Right lung (tissue), 5 donors: ENCODE results near the gene CCDC83. TPM values are rescaled to one million over a fixed set of nuclear protein-coding genes. Genes with fewer than 3 reads are reported as not detected.
"Not testable (repeated sequence)": the region's sequence is repeated elsewhere in the genome, so short reads cannot be mapped to it uniquely, and the experiment has no call there.

Experiments
- DNase-seq, 2 donors: peaks; one replicate each; pipeline ENCODE4 v3.0.0-alpha.2; 2013
- polyA plus RNA-seq, 5 donors: library from polyadenylated mRNA; unstranded; fragments of 120-200 nt; gene quantifications; one replicate each; pipeline versions ENCODE4 v1.2.1 to v1.2.3, GENCODE V29; 2013; ENCODE audit warnings: inconsistent platforms in 1 of 5, low replicate concordance in 1 of 5; ENCODE audit not compliant: insufficient read length in 5 of 5, insufficient read depth in 1 of 5

Gene CCDC83
- polyA plus RNA-seq, 5 donors, result 0.09 TPM; not detected in 4

- DNase-seq, result no peak
Measured at GRCh38 chr11:85835263-85835662, 19.9 kb upstream of the CCDC83 start.

DNA sequence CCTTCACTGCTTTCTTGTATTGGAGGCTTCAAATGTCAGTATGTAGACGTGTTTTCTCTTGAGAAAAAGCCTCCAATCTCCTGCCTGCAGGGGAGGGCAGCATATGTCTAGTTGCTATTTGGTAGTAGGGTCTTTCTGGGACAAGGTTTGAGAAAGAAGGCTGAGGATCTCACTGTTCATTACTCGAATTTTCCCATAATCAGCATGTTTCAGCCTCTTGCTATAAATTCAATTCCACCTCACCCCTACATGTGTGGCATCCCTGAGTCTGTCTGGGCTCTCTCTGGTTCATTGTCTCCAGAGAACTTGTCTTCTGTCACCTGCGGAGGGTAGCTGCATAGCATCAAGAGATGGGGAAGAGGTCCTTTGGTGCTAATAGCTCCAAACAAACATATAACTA lies 19.5 kb upstream of the CCDC83 start:
- DNase-seq, result no peak

GRCh38 chr11:85840932-85841331 lies 14.3 kb upstream of the CCDC83 start:
- not testable (repeated sequence) for DNase-seq

DNA sequence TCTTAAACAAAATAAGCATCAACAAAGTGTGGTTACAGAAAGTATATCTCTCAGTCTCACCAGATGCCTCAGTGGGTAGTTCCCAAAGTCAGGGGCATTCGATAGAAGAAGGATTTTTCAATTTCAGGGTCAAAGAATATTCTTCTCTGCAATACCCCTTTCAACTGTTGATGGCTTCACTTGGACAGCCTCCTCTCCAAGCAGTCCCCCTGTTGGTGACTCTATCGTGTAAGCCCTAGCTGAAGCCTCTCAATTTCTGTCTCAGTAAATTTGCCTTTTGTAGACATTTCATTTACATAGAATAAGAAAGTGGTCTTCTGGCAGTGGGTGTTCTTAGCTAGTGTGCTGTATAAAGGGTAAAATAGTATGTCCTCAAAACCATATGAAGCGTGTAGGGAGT lies 11.3 kb upstream of the CCDC83 start:
- DNase-seq, result no peak

DNA sequence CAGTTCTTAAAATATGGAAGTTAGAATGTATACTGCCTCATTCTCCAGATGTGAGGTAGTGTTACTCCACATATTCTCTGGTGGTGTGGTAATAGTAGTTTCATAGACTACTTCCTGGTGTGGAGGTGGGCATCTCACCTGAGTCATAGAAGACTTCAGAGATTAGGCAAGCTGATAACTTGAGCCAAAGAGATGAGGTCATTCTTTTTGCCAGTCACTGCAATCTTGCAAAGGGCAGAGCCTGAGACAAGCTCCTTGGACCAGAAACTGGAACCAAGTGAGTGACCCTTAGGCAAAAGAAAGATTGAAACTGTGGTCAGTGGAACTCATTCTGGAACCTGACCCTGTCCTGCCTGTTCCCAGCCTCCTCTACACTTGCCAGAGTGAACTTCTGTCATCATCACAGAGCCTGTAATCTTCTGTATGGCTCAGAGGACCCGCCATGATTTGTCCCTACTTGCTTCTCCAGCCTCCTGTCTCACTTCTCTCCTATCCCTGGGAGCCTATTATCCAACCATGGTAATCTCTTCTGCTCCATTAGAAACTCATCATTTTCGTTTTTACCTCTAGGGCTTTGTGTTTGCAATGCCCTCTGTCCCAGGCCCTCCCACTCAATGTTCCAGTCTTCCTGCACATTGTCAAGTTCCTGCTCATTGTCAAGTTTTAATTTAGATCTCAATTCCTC lies 10.6 kb upstream of the CCDC83 start:
- DNase-seq, result no peak

- no peak for DNase-seq
Measured at GRCh38 chr11:85845124-85845631, 10.0 kb upstream of the CCDC83 start.

GRCh38 chr11:85847436-85847835 lies 7.7 kb upstream of the CCDC83 start:
- DNase-seq, result no peak

GRCh38 chr11:85848006-85848405 lies 7.2 kb upstream of the CCDC83 start:
- no peak for DNase-seq

GRCh38 chr11:85848556-85848955 lies 6.6 kb upstream of the CCDC83 start:
- DNase-seq, result no peak

GRCh38 chr11:85852754-85853153 lies 2.4 kb upstream of the CCDC83 start:
- not testable (repeated sequence) for DNase-seq

DNA sequence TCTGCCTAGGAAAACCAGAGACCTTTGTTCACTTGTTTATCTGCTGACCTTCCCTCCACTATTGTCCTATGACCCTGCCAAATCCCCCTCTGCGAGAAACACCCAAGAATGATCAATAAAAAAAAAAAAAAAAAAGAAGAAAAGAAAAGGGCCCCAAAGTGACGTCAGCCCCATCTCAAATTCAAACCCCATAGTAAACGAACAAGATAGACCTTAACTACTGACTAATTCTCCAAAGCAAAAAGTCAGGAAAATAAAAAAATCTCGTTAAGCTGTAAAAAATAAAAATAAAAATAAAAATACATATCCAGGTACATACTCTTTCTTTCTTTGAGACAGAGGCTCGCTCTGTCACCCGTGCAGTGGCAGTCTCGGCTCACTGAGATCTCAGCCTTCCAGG lies 1.6 kb upstream of the CCDC83 start:
- not testable (repeated sequence) for DNase-seq

DNA sequence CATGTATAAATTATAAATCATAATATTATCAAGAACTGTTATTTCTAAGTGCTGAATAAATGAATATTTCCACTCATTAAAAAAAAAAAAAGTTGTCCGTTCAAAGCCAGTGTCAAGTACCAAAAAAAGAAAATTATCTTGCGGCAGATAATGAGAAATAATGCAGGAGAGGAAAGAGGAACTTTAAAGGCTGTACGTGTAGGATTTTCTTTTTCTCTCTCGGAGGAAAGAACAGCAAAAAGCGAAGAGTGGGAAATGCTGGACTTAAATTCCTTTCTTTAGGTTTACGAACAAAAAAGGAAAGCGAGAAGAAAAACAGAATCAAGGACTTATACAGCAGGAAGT lies 999 bp upstream of the CCDC83 start:
- no peak for DNase-seq

GRCh38 chr11:85854557-85855340 lies 434 bp upstream of the CCDC83 start:
- peak; percentile 93 to 94 for DNase-seq

DNA sequence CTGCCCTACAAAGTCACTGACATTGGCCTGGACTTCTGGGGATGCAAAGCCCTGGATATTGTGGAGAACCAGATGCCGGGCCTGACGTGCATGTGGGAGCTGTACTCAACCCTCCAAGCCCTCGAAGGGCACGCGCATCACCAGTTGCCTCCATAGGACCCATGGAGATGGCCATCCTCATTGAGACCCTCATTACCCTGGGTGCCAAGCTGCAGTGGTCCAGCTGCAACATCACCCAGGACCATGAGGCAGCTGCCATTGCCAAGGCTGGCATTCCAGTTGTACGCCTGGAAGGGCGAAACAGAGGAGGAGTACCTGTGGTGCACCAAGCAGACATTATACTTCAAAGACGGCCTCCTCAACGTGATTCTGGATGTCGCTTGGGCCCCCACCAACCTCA lies 1.9 kb downstream of the CCDC83 start:
- no peak for DNase-seq

- not testable (repeated sequence) for DNase-seq
Measured at GRCh38 chr11:85859541-85859940, 4.4 kb downstream of the CCDC83 start.

GRCh38 chr11:85863855-85864254 lies 8.7 kb downstream of the CCDC83 start:
- DNase-seq, result no peak

DNA sequence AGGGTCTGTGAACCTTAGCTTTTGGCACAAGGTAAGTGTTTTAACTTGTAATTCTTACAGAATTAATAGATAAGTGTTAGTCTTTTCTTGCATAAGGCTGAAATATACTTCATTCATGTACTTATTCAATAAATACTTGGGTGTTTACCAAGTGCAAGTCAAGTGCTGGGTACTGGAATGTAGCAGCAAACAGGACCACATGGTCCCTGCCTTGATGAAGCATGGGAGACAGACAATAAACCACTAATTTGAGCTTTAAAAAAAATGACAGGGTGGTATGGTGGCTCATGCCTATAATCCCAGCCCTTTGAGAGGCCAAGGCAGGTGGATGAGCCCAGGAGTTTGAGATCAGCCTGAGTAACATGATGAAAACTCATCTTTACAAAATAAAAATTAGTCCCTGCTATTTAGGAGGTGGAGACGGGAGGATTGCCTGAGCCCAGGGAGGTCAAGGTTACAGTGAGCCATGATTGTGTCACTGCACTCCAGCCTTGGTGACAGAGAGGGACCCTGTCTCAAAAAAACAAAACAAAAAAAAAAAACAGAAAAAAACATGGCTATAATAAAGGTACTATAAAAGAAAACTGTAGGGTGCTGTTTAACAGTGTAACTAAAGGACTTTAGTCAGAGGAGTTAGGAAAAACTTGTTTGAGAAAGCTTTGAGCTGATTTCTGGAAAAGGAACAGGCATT lies 11.1 kb downstream of the CCDC83 start:
- no peak for DNase-seq

GRCh38 chr11:85867751-85868150 lies 12.6 kb downstream of the CCDC83 start:
- no peak for DNase-seq

- no peak for DNase-seq
Measured at GRCh38 chr11:85869781-85870180, 14.6 kb downstream of the CCDC83 start.

GRCh38 chr11:85874265-85874664 lies 19.1 kb downstream of the CCDC83 start:
- no peak for DNase-seq

DNA sequence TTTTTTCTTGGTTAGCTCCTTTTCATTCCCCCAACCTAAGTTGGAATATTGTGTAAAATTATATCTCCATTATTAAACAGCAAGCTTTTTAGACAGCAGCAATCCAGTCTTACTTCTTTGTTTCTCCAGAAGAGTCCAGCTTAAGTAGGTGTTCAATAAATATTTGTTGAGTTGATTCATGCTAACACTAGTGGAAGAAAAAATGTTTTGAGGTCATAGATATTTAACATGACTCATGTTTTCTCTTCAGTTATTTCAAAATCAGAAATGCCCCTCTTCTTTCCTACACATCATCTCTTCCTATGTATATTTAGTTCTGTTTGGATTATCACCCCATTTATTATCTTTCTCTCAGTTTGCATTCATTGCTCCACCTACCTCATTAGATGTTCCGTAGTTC lies 20.3 kb downstream of the CCDC83 start:
- DNase-seq, result no peak

DNA sequence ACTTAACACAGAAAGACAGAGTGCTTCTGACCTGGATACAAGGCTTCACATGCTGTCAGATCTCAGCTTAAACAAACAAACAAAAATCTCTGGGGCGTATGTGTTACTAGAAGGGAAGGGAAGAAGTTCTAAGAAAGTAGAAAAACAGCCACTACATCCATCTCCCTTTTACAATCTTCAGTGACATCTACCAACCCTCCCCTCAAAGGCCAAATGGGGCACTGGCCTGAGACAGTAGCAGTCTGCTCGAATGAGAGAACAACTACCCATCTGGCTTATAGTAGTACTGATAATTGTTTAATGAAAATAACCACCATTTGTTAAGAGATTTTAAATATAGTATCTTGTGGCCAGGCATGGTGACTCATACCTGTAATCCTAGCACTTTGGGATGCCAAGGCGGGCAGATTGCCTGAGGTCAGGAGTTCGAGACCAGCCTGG lies 29.4 kb downstream of the CCDC83 start:
- no peak for DNase-seq
